CD4-positive, alpha-beta T cell treated with Interleukin-12 subunit alpha and Interleukin-12 subunit beta, for 1 hour (primary cell): ENCODE data around the gene SALL1.

Experiments
- DNase-seq: peaks from one replicate; pipeline ENCODE4 v3.0.0-alpha.2; 2020

Gene SALL1

GRCh38 chr16:51150888-51151320 lies at the start of gene SALL1:
Gene SALL1, minus strand, starts transcription at chr16:51151270. Its CDS starts 29 bp downstream, at chr16:51151241.
- DNase-seq = no peak

- DNase-seq = no peak
Observed at GRCh38 chr16:51200793-51201192, 49.7 kb upstream of the SALL1 start.

GRCh38 chr16:51197953-51198748 lies 47.1 kb upstream of the SALL1 start:
- no peak for DNase-seq

- DNase-seq = no peak
Observed at GRCh38 chr16:51193879-51194278, 42.8 kb upstream of the SALL1 start.

GRCh38 chr16:51184702-51185433 lies 33.8 kb upstream of the SALL1 start:
- no peak for DNase-seq

- no peak for DNase-seq
Observed at GRCh38 chr16:51181503-51181811, 30.4 kb upstream of the SALL1 start.

GRCh38 chr16:51180719-51181502 lies 29.8 kb upstream of the SALL1 start:
- DNase-seq = no peak

GRCh38 chr16:51175081-51175480 lies 24.0 kb upstream of the SALL1 start:
- DNase-seq = no peak

- no peak for DNase-seq
Observed at GRCh38 chr16:51172368-51172767, 21.3 kb upstream of the SALL1 start.

GRCh38 chr16:51168755-51169154 lies 17.7 kb upstream of the SALL1 start:
- no peak for DNase-seq

GRCh38 chr16:51167170-51167895 lies 16.3 kb upstream of the SALL1 start:
- no peak for DNase-seq

- no peak for DNase-seq
Observed at GRCh38 chr16:51166541-51166940, 15.5 kb upstream of the SALL1 start.

- no peak for DNase-seq
Observed at GRCh38 chr16:51166091-51166490, 15.0 kb upstream of the SALL1 start.

GRCh38 chr16:51165043-51165442 lies 14.0 kb upstream of the SALL1 start:
- no peak for DNase-seq

GRCh38 chr16:51164574-51164973 lies 13.5 kb upstream of the SALL1 start:
- DNase-seq = no peak

- no peak for DNase-seq
Observed at GRCh38 chr16:51163894-51164566, 13.0 kb upstream of the SALL1 start.

- DNase-seq = no peak
Observed at GRCh38 chr16:51163366-51163765, 12.3 kb upstream of the SALL1 start.

GRCh38 chr16:51161440-51162195 lies 10.5 kb upstream of the SALL1 start:
- no peak for DNase-seq

GRCh38 chr16:51159865-51160264 lies 8.8 kb upstream of the SALL1 start:
- no peak for DNase-seq

GRCh38 chr16:51159296-51159695 lies 8.2 kb upstream of the SALL1 start:
- DNase-seq = no peak

- no peak for DNase-seq
Observed at GRCh38 chr16:51157698-51158097, 6.6 kb upstream of the SALL1 start.

GRCh38 chr16:51156807-51157200 lies 5.7 kb upstream of the SALL1 start:
- no peak for DNase-seq
